ENCODE measurements around the gene GRIA3. TPM values are rescaled to one million over a fixed set of nuclear protein-coding genes. Genes with fewer than 3 reads are reported as not detected.

Gene GRIA3
- total RNA-seq, 2 experiments from 2014 or later: not detected

DNA sequence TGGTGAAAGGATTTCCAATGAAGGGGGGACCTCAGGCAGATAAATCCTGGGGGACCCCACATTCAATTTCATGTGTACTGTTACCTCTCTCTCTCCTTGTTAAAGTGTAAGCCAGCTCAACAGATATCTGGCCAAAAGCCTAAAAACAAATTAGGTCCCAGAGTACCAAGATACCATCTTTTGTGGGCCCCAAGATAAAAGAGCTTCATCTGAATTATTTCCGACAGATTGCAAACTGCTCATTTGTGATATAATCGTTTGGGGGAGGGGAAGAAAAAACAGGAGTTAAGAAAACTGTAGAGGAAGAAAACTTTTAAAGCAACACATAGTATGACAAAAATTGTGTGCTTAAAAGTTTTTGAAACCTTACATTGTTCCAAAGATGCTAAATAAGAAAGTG lies 33.6 kb downstream of the GRIA3 start:
- H3K36me3 Mint-ChIP-seq: no peaks in the 10 kb centered on the region
- DNase-seq: no peak
- H3K4me1 Mint-ChIP-seq: no peaks in the 10 kb centered on the region
- no peaks in the 10 kb centered on the region for H3K27me3 Mint-ChIP-seq
- H3K4me3 Mint-ChIP-seq: no peak overlapping the region
- no peaks in the 10 kb centered on the region for H3K9me3 Mint-ChIP-seq
- H3K27ac Mint-ChIP-seq: no peak overlapping the region

- H3K27me3 Mint-ChIP-seq: no peaks in the 10 kb centered on the region
- no peaks in the 10 kb centered on the region for H3K9me3 Mint-ChIP-seq
- no peaks in the 10 kb centered on the region for H3K36me3 Mint-ChIP-seq
- no peak overlapping the region for H3K27ac Mint-ChIP-seq
- H3K4me3 Mint-ChIP-seq: no peak overlapping the region
- no peaks in the 10 kb centered on the region for H3K4me1 Mint-ChIP-seq
- DNase-seq: no peak
Measured at GRCh38 chrX:123219916-123220315, 35.8 kb downstream of the GRIA3 start.

- Mint-ChIP-seq H3K36me3 (no peaks in the 10 kb centered on the region), H3K27ac (no peak overlapping the region), H3K9me3 (no peaks in the 10 kb centered on the region), H3K4me1 (no peaks in the 10 kb centered on the region), H3K27me3 (no peaks in the 10 kb centered on the region), H3K4me3 (no peak overlapping the region)
- DNase-seq: no peak
Measured at GRCh38 chrX:123222920-123223319, 38.8 kb downstream of the GRIA3 start.

GRCh38 chrX:123223409-123223808 lies 39.3 kb downstream of the GRIA3 start:
- H3K27ac Mint-ChIP-seq: no peak overlapping the region
- no peaks in the 10 kb centered on the region for H3K27me3 Mint-ChIP-seq
- H3K36me3 Mint-ChIP-seq: no peaks in the 10 kb centered on the region
- no peak for DNase-seq
- H3K9me3 Mint-ChIP-seq: no peaks in the 10 kb centered on the region
- no peak overlapping the region for H3K4me3 Mint-ChIP-seq
- no peaks in the 10 kb centered on the region for H3K4me1 Mint-ChIP-seq

GRCh38 chrX:123223859-123224258 lies 39.8 kb downstream of the GRIA3 start:
- Mint-ChIP-seq H3K9me3 (no peaks in the 10 kb centered on the region), H3K4me1 (no peaks in the 10 kb centered on the region), H3K36me3 (no peaks in the 10 kb centered on the region), H3K27ac (no peak overlapping the region), H3K4me3 (no peak overlapping the region), H3K27me3 (no peaks in the 10 kb centered on the region)
- DNase-seq: no peak

DNA sequence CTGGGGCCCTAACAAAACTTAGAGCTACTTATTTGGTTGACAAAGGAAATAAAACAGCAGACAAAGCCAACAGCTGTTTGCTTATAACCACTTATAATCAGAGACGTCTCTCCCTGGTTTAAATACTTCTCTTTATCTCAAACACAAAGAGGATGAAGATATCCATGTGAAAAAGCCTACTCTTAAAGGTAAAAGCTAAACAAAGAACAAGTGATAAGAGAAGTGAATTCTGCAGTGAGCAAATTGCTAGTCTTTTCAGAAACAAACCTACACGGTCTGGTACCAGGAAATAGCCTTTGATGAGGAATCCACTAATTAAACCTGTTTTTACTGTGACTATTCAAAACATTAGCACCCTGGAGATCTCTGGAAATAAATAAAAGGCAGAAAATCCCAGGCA lies 46.7 kb downstream of the GRIA3 start:
- H3K27me3 Mint-ChIP-seq: no peaks in the 10 kb centered on the region
- no peaks in the 10 kb centered on the region for H3K9me3 Mint-ChIP-seq
- no peak for DNase-seq
- H3K36me3 Mint-ChIP-seq: no peaks in the 10 kb centered on the region
- H3K4me3 Mint-ChIP-seq: no peak overlapping the region
- no peaks in the 10 kb centered on the region for H3K4me1 Mint-ChIP-seq
- H3K27ac Mint-ChIP-seq: no peak overlapping the region

DNA sequence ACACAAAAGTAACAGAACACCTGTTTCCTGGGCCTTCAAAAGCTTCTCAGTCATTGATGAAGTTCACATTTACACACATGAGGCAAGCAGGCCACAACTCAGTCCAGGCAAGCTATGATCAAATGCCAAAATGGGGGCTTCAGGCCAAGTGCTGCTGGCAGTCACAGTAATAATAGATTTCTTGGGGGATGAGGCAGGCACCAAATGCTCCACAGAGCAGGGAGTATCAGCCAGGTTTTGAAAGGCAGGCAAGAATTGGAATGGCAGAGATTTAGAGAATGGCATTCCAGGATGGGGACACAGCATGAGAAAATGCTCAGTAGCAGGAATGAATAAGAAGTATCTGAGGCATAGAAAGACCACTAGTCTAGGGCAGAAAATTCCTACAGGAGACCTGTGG lies 52.8 kb downstream of the GRIA3 start:
- Mint-ChIP-seq H3K4me1 (no peaks in the 10 kb centered on the region), H3K9me3 (no peaks in the 10 kb centered on the region), H3K27me3 (no peaks in the 10 kb centered on the region), H3K36me3 (no peaks in the 10 kb centered on the region), H3K27ac (no peak overlapping the region), H3K4me3 (no peak overlapping the region)
- no peak for DNase-seq

GRCh38 chrX:123237271-123237670 lies 53.2 kb downstream of the GRIA3 start:
- Mint-ChIP-seq H3K4me3 (no peak overlapping the region), H3K4me1 (no peaks in the 10 kb centered on the region), H3K27me3 (no peaks in the 10 kb centered on the region), H3K36me3 (no peaks in the 10 kb centered on the region), H3K9me3 (no peaks in the 10 kb centered on the region), H3K27ac (no peak overlapping the region)
- DNase-seq: no peak

DNA sequence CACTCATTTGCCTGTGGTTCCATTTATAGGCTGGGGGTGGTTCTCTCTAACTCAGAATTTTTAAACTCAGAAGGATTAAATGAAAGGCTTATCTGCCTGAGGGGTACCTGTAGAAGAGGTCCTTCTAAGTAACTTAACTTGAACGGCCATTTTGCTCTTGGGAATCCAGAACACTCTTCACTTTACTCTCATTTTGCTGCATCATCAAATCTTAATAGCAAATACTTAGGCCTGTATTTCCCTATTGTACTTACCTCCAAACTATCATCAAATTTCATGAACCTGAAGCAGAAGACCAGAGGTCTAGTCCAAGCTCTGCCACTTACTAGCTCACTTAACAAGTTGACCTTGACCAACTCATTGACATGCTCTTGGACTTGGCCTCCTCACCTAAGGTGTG lies 70.4 kb downstream of the GRIA3 start:
- H3K4me1 Mint-ChIP-seq: no peaks in the 10 kb centered on the region
- no peaks in the 10 kb centered on the region for H3K9me3 Mint-ChIP-seq
- H3K36me3 Mint-ChIP-seq: no peaks in the 10 kb centered on the region
- no peak overlapping the region for H3K4me3 Mint-ChIP-seq
- no peak overlapping the region for H3K27ac Mint-ChIP-seq
- DNase-seq: no peak
- H3K27me3 Mint-ChIP-seq: no peaks in the 10 kb centered on the region

- H3K4me1 Mint-ChIP-seq: no peaks in the 10 kb centered on the region
- H3K27me3 Mint-ChIP-seq: no peaks in the 10 kb centered on the region
- no peak overlapping the region for H3K27ac Mint-ChIP-seq
- no peak overlapping the region for H3K4me3 Mint-ChIP-seq
- no peaks in the 10 kb centered on the region for H3K9me3 Mint-ChIP-seq
- no peaks in the 10 kb centered on the region for H3K36me3 Mint-ChIP-seq
- DNase-seq: no peak
Measured at GRCh38 chrX:123256378-123256777, 72.3 kb downstream of the GRIA3 start.

DNA sequence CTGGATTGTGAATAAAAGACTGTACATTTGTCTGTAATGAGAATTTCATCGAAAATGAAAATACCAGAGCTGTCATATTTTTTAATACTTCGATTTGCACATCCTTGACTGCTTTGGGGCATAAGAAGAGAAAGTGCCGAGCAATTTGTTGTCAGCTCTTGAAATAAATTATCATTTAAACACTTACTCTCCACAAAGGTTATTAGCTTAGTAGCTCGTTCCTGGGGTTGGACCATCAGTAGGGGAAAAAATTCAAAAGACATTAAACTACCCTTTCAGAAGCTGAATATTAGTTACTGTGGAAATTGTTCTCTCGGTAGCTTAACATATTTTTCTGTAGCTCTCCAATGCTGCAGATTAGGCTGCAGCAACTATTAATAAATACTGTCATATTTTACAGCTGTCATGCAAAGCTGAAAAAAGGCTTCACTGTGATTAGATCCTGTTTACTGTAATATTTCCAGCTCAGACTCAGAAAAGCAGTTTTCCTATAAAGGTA lies 76.9 kb downstream of the GRIA3 start:
- Mint-ChIP-seq H3K4me3 (no peak overlapping the region), H3K36me3 (no peaks in the 10 kb centered on the region), H3K27ac (no peak overlapping the region), H3K9me3 (no peaks in the 10 kb centered on the region), H3K4me1 (no peaks in the 10 kb centered on the region), H3K27me3 (no peaks in the 10 kb centered on the region)
- no peak for DNase-seq

DNA sequence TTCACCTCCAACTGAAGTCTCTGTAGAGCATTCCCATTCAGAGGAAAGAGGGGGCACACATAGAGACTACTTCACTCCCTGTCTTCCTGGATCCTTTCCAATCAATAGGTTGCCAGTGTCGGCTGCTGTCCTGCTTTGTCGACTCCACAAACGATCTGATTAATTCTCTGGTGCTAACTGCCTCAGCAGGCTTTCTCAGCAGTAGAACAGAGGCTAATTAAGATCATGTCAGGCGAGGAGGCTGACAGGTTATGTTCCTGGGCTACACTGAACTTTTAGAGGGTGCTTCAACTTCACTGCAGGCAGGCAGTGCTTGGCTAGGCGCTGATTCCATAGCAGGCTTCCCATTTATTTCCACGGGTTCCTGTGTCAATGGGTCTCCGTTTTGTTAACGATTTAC lies 79.2 kb downstream of the GRIA3 start:
- Mint-ChIP-seq H3K4me3 (no peak overlapping the region), H3K27me3 (no peaks in the 10 kb centered on the region), H3K36me3 (no peaks in the 10 kb centered on the region), H3K27ac (no peak overlapping the region), H3K9me3 (no peaks in the 10 kb centered on the region), H3K4me1 (no peaks in the 10 kb centered on the region)
- no peak for DNase-seq

- no peaks in the 10 kb centered on the region for H3K27me3 Mint-ChIP-seq
- DNase-seq: no peak
- no peaks in the 10 kb centered on the region for H3K4me1 Mint-ChIP-seq
- no peak overlapping the region for H3K4me3 Mint-ChIP-seq
- no peak overlapping the region for H3K27ac Mint-ChIP-seq
- H3K36me3 Mint-ChIP-seq: no peaks in the 10 kb centered on the region
- no peaks in the 10 kb centered on the region for H3K9me3 Mint-ChIP-seq
Measured at GRCh38 chrX:123263747-123264146, 79.7 kb downstream of the GRIA3 start.

DNA sequence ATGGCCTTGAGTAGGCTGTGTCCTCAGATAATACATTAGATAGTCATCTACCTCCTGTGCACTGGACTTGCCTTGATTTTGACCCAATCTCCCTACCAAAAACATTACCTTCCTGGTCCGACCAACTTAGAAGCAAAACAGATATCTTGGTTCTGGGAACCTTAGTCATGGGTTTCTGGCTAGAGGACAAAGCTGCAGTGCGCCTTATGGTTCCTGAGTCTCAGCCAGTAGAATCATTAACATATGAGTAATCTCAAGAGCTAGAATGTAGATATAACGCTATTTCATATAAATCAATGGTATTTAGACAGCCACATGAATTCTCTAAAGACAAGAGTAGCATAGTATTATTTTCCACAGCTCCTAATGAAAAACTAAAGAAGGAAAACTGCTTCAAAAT lies 83.1 kb downstream of the GRIA3 start:
- no peaks in the 10 kb centered on the region for H3K9me3 Mint-ChIP-seq
- no peak overlapping the region for H3K27ac Mint-ChIP-seq
- H3K4me1 Mint-ChIP-seq: no peaks in the 10 kb centered on the region
- no peak overlapping the region for H3K4me3 Mint-ChIP-seq
- no peak for DNase-seq
- H3K36me3 Mint-ChIP-seq: no peaks in the 10 kb centered on the region
- no peaks in the 10 kb centered on the region for H3K27me3 Mint-ChIP-seq

GRCh38 chrX:123271902-123272301 lies 87.8 kb downstream of the GRIA3 start:
- H3K27ac Mint-ChIP-seq: no peak overlapping the region
- DNase-seq: no peak
- no peaks in the 10 kb centered on the region for H3K9me3 Mint-ChIP-seq
- no peaks in the 10 kb centered on the region for H3K36me3 Mint-ChIP-seq
- H3K4me3 Mint-ChIP-seq: no peak overlapping the region
- H3K27me3 Mint-ChIP-seq: no peaks in the 10 kb centered on the region
- no peaks in the 10 kb centered on the region for H3K4me1 Mint-ChIP-seq

DNA sequence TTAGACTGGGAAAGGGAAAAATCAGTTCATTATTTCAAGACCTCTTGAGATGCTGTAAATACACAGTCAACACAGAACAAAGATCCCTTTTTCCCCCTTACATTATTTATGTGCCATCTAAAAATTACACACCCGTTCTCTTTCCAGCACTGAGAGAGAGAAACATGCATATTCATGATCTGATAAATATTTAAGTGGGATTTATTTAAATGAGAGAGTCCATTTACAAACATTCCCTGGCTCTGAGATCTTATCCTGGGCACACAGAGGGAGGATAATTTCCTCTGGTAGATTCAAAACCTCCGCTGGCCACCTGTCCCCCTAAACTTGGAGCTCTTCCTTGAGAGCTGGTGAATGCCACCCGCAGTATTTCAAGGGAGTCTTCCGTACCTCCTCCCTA lies 88.6 kb downstream of the GRIA3 start:
- H3K9me3 Mint-ChIP-seq: no peaks in the 10 kb centered on the region
- DNase-seq: no peak
- no peaks in the 10 kb centered on the region for H3K4me1 Mint-ChIP-seq
- H3K27ac Mint-ChIP-seq: no peak overlapping the region
- H3K27me3 Mint-ChIP-seq: no peaks in the 10 kb centered on the region
- H3K36me3 Mint-ChIP-seq: no peaks in the 10 kb centered on the region
- H3K4me3 Mint-ChIP-seq: no peak overlapping the region

DNA sequence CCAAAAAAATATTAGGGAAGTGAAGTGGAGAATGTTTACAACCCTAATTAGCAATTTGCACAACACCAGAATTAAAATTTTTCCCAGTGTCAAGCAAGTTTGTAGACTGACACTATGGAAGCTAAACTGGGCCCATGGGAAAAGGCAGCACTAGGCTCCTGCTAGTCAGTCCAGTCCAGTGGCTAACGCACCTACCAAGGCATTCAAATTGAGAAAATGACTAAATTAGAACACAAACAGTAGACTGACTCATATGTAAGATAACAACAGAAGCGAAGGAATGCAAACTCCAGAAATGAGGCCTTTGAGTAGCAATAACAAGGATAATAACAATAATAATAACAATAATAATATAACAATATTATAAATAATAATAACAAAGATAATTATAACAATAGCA lies 90.7 kb downstream of the GRIA3 start:
- Mint-ChIP-seq H3K9me3 (no peaks in the 10 kb centered on the region), H3K4me3 (no peak overlapping the region), H3K27ac (no peak overlapping the region), H3K36me3 (no peaks in the 10 kb centered on the region), H3K4me1 (no peaks in the 10 kb centered on the region), H3K27me3 (no peaks in the 10 kb centered on the region)
- DNase-seq: no peak
